ENCODE results near the gene CENPN. TPM values are rescaled to one million over a fixed set of nuclear protein-coding genes. Genes with fewer than 3 reads are reported as not detected.
A peak's percentile ranks its signal among the peaks of the same experiment; 100 is the strongest.

Gene CENPN
- total RNA-seq, 2 donors from 2014 or later: 4.2 to 6.4 TPM

DNA sequence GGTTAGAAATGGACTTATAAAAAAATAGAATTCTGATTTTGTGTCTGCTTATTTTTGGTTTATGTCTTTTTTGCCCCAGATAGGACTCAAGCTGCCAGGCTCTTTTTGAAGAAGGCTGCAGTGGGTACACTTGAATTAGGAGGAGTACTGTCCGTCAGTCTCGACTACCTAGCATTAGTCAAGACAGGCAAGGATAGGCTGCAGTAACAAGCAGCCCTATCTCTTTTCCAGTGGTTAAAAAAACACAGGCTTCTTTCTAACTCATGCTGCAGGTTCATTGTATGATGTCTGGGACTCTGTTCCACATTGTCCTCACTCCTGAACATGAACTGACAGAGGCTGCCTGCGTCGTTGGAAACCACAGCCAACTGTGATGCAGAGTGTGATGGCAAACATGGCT lies 62.0 kb downstream of the CENPN start:
- intact Hi-C loops (cut with DNase I): loop anchor here in 1 of 2 donors (1.0 kb wide), 1 partner anchor 46 kb away; no protein-coding TSS in a partner anchor
- no peak for DNase-seq (ENCODE audit: low spot score)

GRCh38 chr16:81070979-81071378 lies 64.0 kb downstream of the CENPN start:
- DNase-seq (ENCODE audit: low spot score): no peak
- intact Hi-C loops (cut with DNase I): loop anchor here in 1 of 2 donors (10.0 kb wide), 1 partner anchor 66 kb away; the partner anchor contains the start of genes CENPN and CMC2

DNA sequence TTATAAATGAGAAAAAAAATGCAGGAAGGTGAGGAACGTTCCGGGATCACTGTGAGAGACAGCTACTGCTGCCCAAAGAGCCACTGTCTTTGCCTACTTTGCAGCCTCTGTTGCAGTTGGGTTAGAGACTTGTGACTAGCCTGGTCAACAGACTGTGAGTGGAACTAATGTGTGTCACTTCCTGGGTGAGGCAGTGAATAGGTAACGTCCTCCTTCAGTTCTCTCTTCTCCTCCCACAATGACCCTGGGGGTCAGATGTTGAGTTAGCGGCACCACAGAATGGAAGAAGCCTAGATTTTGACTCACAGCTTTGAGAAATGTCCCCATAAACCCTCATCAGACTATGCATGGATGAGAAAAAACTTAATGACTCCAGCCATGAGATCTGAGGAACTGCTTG lies 64.8 kb downstream of the CENPN start:
- intact Hi-C loops (cut with DNase I): loop anchor here in 1 of 2 donors (10.0 kb wide), 1 partner anchor 67 kb away; the partner anchor contains the start of genes CENPN and CMC2
- no peak for DNase-seq (ENCODE audit: low spot score)

DNA sequence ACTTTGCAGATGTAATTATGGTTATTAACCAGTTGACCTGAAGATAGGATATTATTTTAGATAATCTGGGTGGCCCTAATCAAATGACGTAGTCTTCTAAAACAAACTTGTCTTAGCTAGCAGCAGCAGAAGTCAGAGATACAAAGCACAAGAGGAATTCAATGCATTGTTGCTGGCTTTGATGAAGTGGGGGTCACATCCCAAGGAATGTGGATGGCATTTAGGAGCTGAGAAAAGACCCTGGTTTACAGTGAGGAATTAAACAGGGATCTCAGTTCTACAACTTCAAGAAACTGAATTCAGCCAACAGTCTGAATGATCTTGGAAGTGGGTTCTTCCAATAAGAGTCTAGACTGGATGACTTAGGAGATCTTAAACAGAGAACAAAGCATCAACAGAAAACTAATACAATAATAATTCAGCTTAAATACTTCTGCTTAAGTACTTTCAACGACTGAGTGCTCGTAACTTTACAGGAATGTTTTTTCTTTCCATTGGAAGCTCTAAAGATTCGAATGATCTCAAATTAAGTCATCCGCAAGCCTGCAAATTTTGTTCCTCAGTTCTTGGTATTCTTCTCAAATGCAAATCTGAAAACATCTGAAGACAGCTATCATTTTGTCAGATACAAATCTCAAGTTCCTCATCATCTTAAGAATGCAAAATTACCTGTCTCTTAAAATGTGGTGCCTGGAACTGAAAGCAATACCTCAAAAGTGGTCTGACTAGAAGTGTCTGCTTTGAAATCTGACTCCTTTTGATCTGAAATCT lies 66.7 kb downstream of the CENPN start:
- no peak for DNase-seq (ENCODE audit: low spot score)
- intact Hi-C loops (cut with DNase I): loop anchor here in 1 of 2 donors (10.0 kb wide), 1 partner anchor 69 kb away; the partner anchor contains the start of genes CENPN and CMC2

DNA sequence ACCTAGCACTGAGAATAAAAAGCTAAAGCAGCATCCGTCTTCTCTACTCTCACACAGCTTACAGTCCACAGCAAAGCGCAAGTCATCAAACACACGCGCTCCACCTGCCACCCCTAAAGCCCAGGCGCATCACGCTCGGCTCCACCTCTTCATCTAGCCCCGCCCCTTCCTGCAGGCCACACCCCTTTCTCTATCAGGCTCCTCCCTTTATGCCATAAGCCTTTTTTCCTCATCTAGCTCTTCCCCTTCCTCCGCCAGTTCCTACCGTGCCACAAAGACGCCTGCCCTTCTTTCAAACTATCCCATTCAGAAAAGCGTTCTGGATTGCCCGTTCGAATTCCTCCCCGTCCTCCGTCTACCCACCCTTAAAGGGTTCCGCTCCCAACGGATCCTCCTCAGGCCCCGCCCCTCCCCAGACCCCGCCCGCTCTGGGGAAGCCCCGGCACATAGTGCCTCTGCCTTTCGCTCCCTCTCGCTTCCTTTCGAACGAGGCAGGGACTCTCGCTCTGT lies 69.6 kb downstream of the CENPN start:
- DNase-seq (ENCODE audit: low spot score): peak; percentile 94
- intact Hi-C loops (cut with DNase I): loop anchor here in 1 of 2 donors (10.0 kb wide), 1 partner anchor 72 kb away; the partner anchor contains the start of genes CENPN and CMC2

GRCh38 chr16:81077076-81077940 lies 70.3 kb downstream of the CENPN start, which contains the start of gene C16orf46:
C16orf46 (minus strand) TSS chr16:81077238; CDS start chr16:81063955, 13,283 bp downstream.
- DNase-seq (ENCODE audit: low spot score): peak; percentile 99
- intact Hi-C loops (cut with DNase I): loop anchor here in 1 of 2 donors (10.0 kb wide), 1 partner anchor 73 kb away; the partner anchor contains the start of genes CENPN and CMC2

GRCh38 chr16:81080233-81080632 lies 73.2 kb downstream of the CENPN start:
- DNase-seq (ENCODE audit: low spot score): no peak
- intact Hi-C loops (cut with DNase I): no loop called here

- intact Hi-C loops (cut with DNase I): no loop called here
- DNase-seq (ENCODE audit: low spot score): no peak
These were observed 74.0 kb downstream of the CENPN start for GRCh38 chr16:81081014-81081413.

Other genes starting within 250 kb of the CENPN start
- 10 to 100 TPM; 12.1 to 16.0 TPM for gene CDYL2, start 202.6 kb upstream of the CENPN start, total RNA-seq
- 10 to 100 TPM; 34.8 to 46.1 TPM for gene CMC2, start 329 bp upstream of the CENPN start, total RNA-seq
- gene ATMIN, start 28.6 kb downstream of the CENPN start, total RNA-seq: 10 to 100 TPM; 24.8 to 27.3 TPM
- under 1 TPM in 1 of 2 donors, not detected in 1; 0.57 TPM for gene C16orf46, start 70.0 kb downstream of the CENPN start, total RNA-seq
- 10 to 100 TPM; 22.0 to 22.5 TPM for gene GCSH, start 89.2 kb downstream of the CENPN start, total RNA-seq
- gene BCO1, start 231.5 kb downstream of the CENPN start, total RNA-seq: not detected

All from posterior vena cava (tissue), 2 donors.